ENCODE data around the gene ZNF831. TPM values are rescaled to one million over a fixed set of nuclear protein-coding genes. Genes with fewer than 3 reads are reported as not detected.

Gene ZNF831
- total RNA-seq, 2 donors from 2014 or later, result 3.3 to 5.7 TPM

- no peaks in the 10 kb centered on the region for H3K27me3 Mint-ChIP-seq
- H3K4me3 Mint-ChIP-seq, result no peak overlapping the region
- H3K9me3 Mint-ChIP-seq, result peaks cover 3% of the 10 kb centered on the region
- H3K27ac Mint-ChIP-seq, result peak overlapping the region; percentile 97 to 99
- peak; percentile 40 to 81 for ATAC-seq
- H3K36me3 Mint-ChIP-seq, result peaks cover 12% of the 10 kb centered on the region
- no peak for DNase-seq (ENCODE audit: low spot score)
- H3K4me1 Mint-ChIP-seq (ENCODE audit: low read depth in 2 of 2), result peaks cover 67 to 89% of the 10 kb centered on the region in 2 donors
Observed at GRCh38 chr20:59170406-59171349, 7.1 kb downstream of the ZNF831 start.

GRCh38 chr20:59171986-59172385 lies 8.4 kb downstream of the ZNF831 start:
- no peak for ATAC-seq
- Mint-ChIP-seq H3K27me3 (no peaks in the 10 kb centered on the region), H3K36me3 (peaks cover 12% of the 10 kb centered on the region), H3K9me3 (peaks cover 3% of the 10 kb centered on the region), H3K4me1 (ENCODE audit: low read depth in 2 of 2) (peaks cover 65 to 87% of the 10 kb centered on the region in 2 donors), H3K4me3 (no peak overlapping the region), H3K27ac (peak overlapping the region; percentile 97 to 99)
- DNase-seq (ENCODE audit: low spot score), result no peak

DNA sequence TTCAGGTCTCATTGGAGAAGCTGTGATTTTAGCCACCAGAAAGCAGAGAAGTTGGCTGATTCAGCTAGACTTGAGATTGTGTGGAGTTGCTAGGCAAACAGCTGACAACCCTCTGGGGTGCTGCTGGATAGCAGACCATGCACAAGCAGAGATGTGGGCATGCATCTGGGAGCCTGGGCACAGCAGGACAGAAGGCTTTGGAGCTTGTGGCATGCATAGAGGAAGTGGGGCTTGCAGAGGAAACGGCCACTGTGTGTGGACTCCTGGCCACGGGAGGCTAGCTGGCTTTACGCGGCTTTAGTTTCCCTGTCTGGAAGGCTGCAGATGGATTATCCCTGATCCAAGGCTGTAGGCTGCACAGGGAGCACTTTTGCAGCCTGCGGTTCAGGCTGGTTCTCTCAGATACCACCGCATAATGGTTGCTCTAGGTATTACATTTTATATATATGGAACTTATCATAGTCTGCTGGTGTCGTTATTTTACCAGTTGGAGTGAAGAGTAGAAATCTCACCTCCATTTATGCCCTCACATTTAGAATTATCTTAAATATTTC lies 10.4 kb downstream of the ZNF831 start:
- no peak overlapping the region for H3K4me3 Mint-ChIP-seq
- H3K27me3 Mint-ChIP-seq, result no peaks in the 10 kb centered on the region
- peaks cover 3% of the 10 kb centered on the region for H3K9me3 Mint-ChIP-seq
- no peak for ATAC-seq
- peak overlapping the region in 1 of 2 donors; percentile 84 for H3K27ac Mint-ChIP-seq
- peaks cover 10% of the 10 kb centered on the region for H3K36me3 Mint-ChIP-seq
- no peak for DNase-seq (ENCODE audit: low spot score)
- peaks cover 78 to 89% of the 10 kb centered on the region in 2 donors for H3K4me1 Mint-ChIP-seq (ENCODE audit: low read depth in 2 of 2)

- Mint-ChIP-seq H3K4me3 (peak overlapping the region; percentile 65), H3K27ac (peak overlapping the region; percentile 72 to 84), H3K27me3 (no peaks in the 10 kb centered on the region), H3K9me3 (peaks cover 3% of the 10 kb centered on the region), H3K36me3 (peaks cover 5% of the 10 kb centered on the region), H3K4me1 (ENCODE audit: low read depth in 2 of 2) (peaks cover 86 to 91% of the 10 kb centered on the region in 2 donors)
- ATAC-seq (no peak), DNase-seq (ENCODE audit: low spot score) (no peak)
Observed at GRCh38 chr20:59175002-59175401, 11.4 kb downstream of the ZNF831 start.

- peaks cover under 1% of the 10 kb centered on the region for H3K36me3 Mint-ChIP-seq
- H3K27ac Mint-ChIP-seq, result peak overlapping the region; percentile 72 to 84
- peak overlapping the region; percentile 65 for H3K4me3 Mint-ChIP-seq
- peaks cover 84 to 89% of the 10 kb centered on the region in 2 donors for H3K4me1 Mint-ChIP-seq (ENCODE audit: low read depth in 2 of 2)
- ATAC-seq (no peak), DNase-seq (ENCODE audit: low spot score) (no peak)
- H3K27me3 Mint-ChIP-seq, result no peaks in the 10 kb centered on the region
- no peaks in the 10 kb centered on the region for H3K9me3 Mint-ChIP-seq
Observed at GRCh38 chr20:59175861-59176260, 12.2 kb downstream of the ZNF831 start.

- Mint-ChIP-seq H3K9me3 (peaks cover 3% of the 10 kb centered on the region), H3K27me3 (no peaks in the 10 kb centered on the region), H3K4me3 (peak overlapping the region; percentile 89), H3K36me3 (peaks cover 6% of the 10 kb centered on the region), H3K4me1 (ENCODE audit: low read depth in 2 of 2) (peaks cover 84 to 89% of the 10 kb centered on the region in 2 donors), H3K27ac (peak overlapping the region; percentile 83 to 95)
- DNase-seq (ENCODE audit: low spot score) (no peak), ATAC-seq (no peak)
Observed at GRCh38 chr20:59176812-59177211, 13.2 kb downstream of the ZNF831 start.

- H3K4me3 Mint-ChIP-seq, result peak overlapping the region; percentile 89
- peak overlapping the region; percentile 83 to 95 for H3K27ac Mint-ChIP-seq
- peaks cover 6% of the 10 kb centered on the region for H3K9me3 Mint-ChIP-seq
- peak; percentile 85 to 86 for ATAC-seq
- peak; percentile 85 for DNase-seq (ENCODE audit: low spot score)
- no peaks in the 10 kb centered on the region for H3K27me3 Mint-ChIP-seq
- H3K36me3 Mint-ChIP-seq, result peaks cover 6% of the 10 kb centered on the region
- peaks cover 84 to 89% of the 10 kb centered on the region in 2 donors for H3K4me1 Mint-ChIP-seq (ENCODE audit: low read depth in 2 of 2)
Observed at GRCh38 chr20:59177266-59178250, 13.9 kb downstream of the ZNF831 start.

DNA sequence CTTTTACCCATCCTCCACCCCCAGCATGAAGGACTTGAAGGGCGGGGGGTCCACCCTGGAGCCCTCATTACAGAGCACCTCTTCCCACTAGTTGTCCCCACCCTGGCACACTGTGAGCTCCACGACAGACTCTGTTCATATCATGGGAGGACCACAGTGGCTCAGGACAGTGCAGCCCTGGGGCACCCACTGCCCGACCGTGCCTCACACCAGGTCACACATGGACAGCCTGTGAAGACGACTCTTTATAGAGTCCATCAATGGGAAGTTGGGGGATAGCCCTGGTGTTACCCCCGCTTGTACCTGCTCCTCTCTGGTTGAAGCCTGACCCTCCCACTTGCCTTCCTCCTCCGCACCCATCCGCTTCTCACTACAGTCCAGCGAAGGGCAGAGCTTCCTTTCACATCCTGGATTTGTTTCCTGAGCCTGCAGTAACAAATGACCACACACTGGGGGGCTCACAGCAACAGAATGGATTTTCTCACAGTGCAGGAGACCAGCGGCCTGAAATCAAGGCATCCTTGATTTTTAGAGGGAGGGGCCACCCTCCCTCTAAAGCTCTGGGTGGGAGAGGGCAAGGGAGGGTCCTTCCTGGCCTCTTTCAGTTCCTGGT lies 15.5 kb downstream of the ZNF831 start:
- Mint-ChIP-seq H3K36me3 (peaks cover 6% of the 10 kb centered on the region), H3K27ac (peak overlapping the region; percentile 83 to 95), H3K4me3 (peak overlapping the region; percentile 89), H3K27me3 (no peaks in the 10 kb centered on the region), H3K4me1 (ENCODE audit: low read depth in 2 of 2) (peaks cover 86 to 89% of the 10 kb centered on the region in 2 donors), H3K9me3 (peaks cover 6% of the 10 kb centered on the region)
- no peak for DNase-seq (ENCODE audit: low spot score)
- ATAC-seq, result no peak

- ATAC-seq (no peak), DNase-seq (ENCODE audit: low spot score) (no peak)
- Mint-ChIP-seq H3K9me3 (peaks cover 6% of the 10 kb centered on the region), H3K36me3 (peaks cover 6% of the 10 kb centered on the region), H3K4me3 (peak overlapping the region; percentile 89), H3K4me1 (ENCODE audit: low read depth in 2 of 2) (peaks cover 91 to 93% of the 10 kb centered on the region in 2 donors), H3K27ac (peak overlapping the region; percentile 83 to 95), H3K27me3 (no peaks in the 10 kb centered on the region)
Observed at GRCh38 chr20:59179988-59180387, 16.4 kb downstream of the ZNF831 start.

DNA sequence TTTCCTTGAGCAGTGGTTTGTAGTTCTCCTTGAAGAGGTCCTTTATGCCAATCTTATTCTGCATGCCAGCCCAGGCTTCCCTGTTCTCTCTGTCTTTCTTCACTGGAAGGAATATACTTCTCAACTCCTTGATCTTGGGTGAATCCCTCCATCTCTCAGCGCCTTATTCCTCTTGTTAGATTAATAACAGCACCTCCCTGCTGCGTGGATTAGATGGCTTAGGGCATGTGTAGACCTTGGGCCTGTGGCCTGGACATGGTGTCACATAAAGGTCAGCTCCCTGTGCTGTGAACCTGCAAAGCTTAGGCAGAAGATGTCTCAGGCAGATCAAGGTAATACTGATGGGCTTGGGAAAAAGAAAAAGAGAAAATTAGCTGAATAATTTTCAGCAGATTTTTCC lies 18.3 kb downstream of the ZNF831 start:
- H3K36me3 Mint-ChIP-seq, result peaks cover 6% of the 10 kb centered on the region
- peaks cover 92 to 93% of the 10 kb centered on the region in 2 donors for H3K4me1 Mint-ChIP-seq (ENCODE audit: low read depth in 2 of 2)
- H3K27ac Mint-ChIP-seq, result peak overlapping the region; percentile 83 to 95
- no peaks in the 10 kb centered on the region for H3K27me3 Mint-ChIP-seq
- ATAC-seq, result no peak
- H3K9me3 Mint-ChIP-seq, result peaks cover 6% of the 10 kb centered on the region
- DNase-seq (ENCODE audit: low spot score), result no peak
- H3K4me3 Mint-ChIP-seq, result peak overlapping the region; percentile 81

GRCh38 chr20:59182401-59183044 lies 18.9 kb downstream of the ZNF831 start:
- H3K27me3 Mint-ChIP-seq, result no peaks in the 10 kb centered on the region
- peaks cover 90 to 93% of the 10 kb centered on the region in 2 donors for H3K4me1 Mint-ChIP-seq (ENCODE audit: low read depth in 2 of 2)
- H3K9me3 Mint-ChIP-seq, result peaks cover 6% of the 10 kb centered on the region
- DNase-seq (ENCODE audit: low spot score) (no peak), ATAC-seq (peak; percentile 55 to 83)
- H3K36me3 Mint-ChIP-seq, result peaks cover 6% of the 10 kb centered on the region
- peak overlapping the region; percentile 83 to 95 for H3K27ac Mint-ChIP-seq
- peak overlapping the region; percentile 81 for H3K4me3 Mint-ChIP-seq

- Mint-ChIP-seq H3K9me3 (peaks cover 6% of the 10 kb centered on the region), H3K4me3 (peak overlapping the region; percentile 81), H3K36me3 (peaks cover 6% of the 10 kb centered on the region), H3K4me1 (ENCODE audit: low read depth in 2 of 2) (peaks cover 83 to 85% of the 10 kb centered on the region in 2 donors), H3K27me3 (no peaks in the 10 kb centered on the region), H3K27ac (peak overlapping the region; percentile 83 to 95)
- ATAC-seq, result no peak
- DNase-seq (ENCODE audit: low spot score), result no peak
Observed at GRCh38 chr20:59183751-59184150, 20.1 kb downstream of the ZNF831 start.
